ENCODE measurements around the gene PCNT. TPM values are rescaled to one million over a fixed set of nuclear protein-coding genes. Genes with fewer than 3 reads are reported as not detected.

PCNT gene
- total and polyA plus RNA-seq, 2 of the 4 experiments (the other 2 are of a cell fraction): 10.0 to 19.4 TPM

- CTCF ChIA-PET: no interaction called here
- Histone ChIP-seq H4K5ac (ENCODE audit: low read depth, low read length) (no peak overlapping the region), H3K18ac (ENCODE audit: low read depth, low read length) (no peak overlapping the region), H3K4me3 (ENCODE audit: insufficient read depth, low read depth, low read length) (no peak overlapping the region), H4K91ac (ENCODE audit: insufficient read depth, low read depth, low read length) (no peak overlapping the region), H3K56ac (ENCODE audit: extremely low read depth, insufficient read depth, low read length) (no peak overlapping the region), H2BK15ac (ENCODE audit: low read depth, low read length) (no peak overlapping the region), H2BK20ac (ENCODE audit: low read depth, low read length) (no peak overlapping the region), H3K4ac (ENCODE audit: low read depth, low read length) (no peak overlapping the region), H3K4me1 (ENCODE audit: control insufficient read depth, insufficient read depth, low read length) (no peaks in the 10 kb centered on the region), H2BK5ac (ENCODE audit: low read depth, low read length, poor library complexity, severe bottlenecking) (no peak overlapping the region), H2AFZ (replicated peaks; ENCODE audit: low read length, poor library complexity) (no peak overlapping the region), H3K9me3 (ENCODE audit: control insufficient read depth, insufficient read depth, low read length) (no peaks in the 10 kb centered on the region), H3K23ac (ENCODE audit: low read depth, low read length) (no peak overlapping the region), H4K20me1 (ENCODE audit: insufficient read depth, low read length) (no peaks in the 10 kb centered on the region; the same call in 1 of the 2 replicates), H3K9ac (ENCODE audit: low read depth, low read length) (no peak overlapping the region), H3K9me1 (ENCODE audit: insufficient read depth, low read length) (no peaks in the 10 kb centered on the region), H2AK5ac (ENCODE audit: low read depth, low read length) (no peak overlapping the region), H3K36me3 (ENCODE audit: control insufficient read depth, insufficient read depth, low read length) (peaks cover 80% of the 10 kb centered on the region), H2BK120ac (ENCODE audit: low read depth, low read length) (no peak overlapping the region), H3K79me1 (ENCODE audit: low read depth in 1 of 2, low read length in 2 of 2) (peaks cover 3 to 11% of the 10 kb centered on the region in 2 experiments; a peak in 3 of 4 replicates), H4K8ac (ENCODE audit: low read depth in 2 of 2, low read length in 2 of 2) (no peak overlapping the region), H2AK9ac (replicated peaks; ENCODE audit: low read depth, low read length, poor library complexity) (no peak overlapping the region), H3K27me3 (ENCODE audit: control insufficient read depth, insufficient read depth, low read length) (no peaks in the 10 kb centered on the region), H3K27ac (ENCODE audit: insufficient read depth, low read length) (no peak overlapping the region), H3K4me2 (ENCODE audit: low read depth, low read length) (no peak overlapping the region), H3K14ac (replicated peaks; ENCODE audit: low read depth, low read length) (no peak overlapping the region)
- no peak for ATAC-seq (ENCODE audit: low read depth)
- WGBS, 2 experiments (ENCODE audit: extremely low coverage in 2 of 2, insufficient read length in 1 of 2): 95% methylated on average over 7 of the region's 11 CpGs; no CpG with 5 or more reads in 1 of the 2 experiments
- TF ChIP-seq ELK1 (IDR thresholded peaks at IDR 0.05; ENCODE audit: borderline replicate concordance, low read depth, low read length): no peak
- TF ChIP-seq CTCF (conservative IDR thresholded peaks at IDR 0.05; ENCODE audit: low read depth, low read length): no peak
- no peak for TF ChIP-seq NFE2L2 (IDR thresholded peaks at IDR 0.05; ENCODE audit: low read depth, low read length)
- no peak for TF ChIP-seq BHLHE40 (IDR thresholded peaks at IDR 0.05; ENCODE audit: low read depth, low read length)
- TF ChIP-seq FOS (IDR thresholded peaks at IDR 0.05; ENCODE audit: low read depth, low read length): no peak
- no peak for TF ChIP-seq RAD21 (IDR thresholded peaks at IDR 0.05; ENCODE audit: low read length)
- TF ChIP-seq USF2 (IDR thresholded peaks at IDR 0.05; ENCODE audit: low read depth, low read length): no peak
- TF ChIP-seq MXI1 (IDR thresholded peaks at IDR 0.05; ENCODE audit: borderline replicate concordance, low read depth, low read length): no peak
- TF ChIP-seq MAZ (IDR thresholded peaks at IDR 0.05; ENCODE audit: borderline replicate concordance, low read depth, low read length): no peak
- TF ChIP-seq RFX5 (IDR thresholded peaks at IDR 0.05; ENCODE audit: low read depth, low read length): no peak
- TF ChIP-seq CEBPB (IDR thresholded peaks at IDR 0.05; ENCODE audit: low read depth, low read length): no peak
- TF ChIP-seq RCOR1 (IDR thresholded peaks at IDR 0.05; ENCODE audit: insufficient replicate concordance, low read length): no peak
- no peak for TF ChIP-seq SMC3 (IDR thresholded peaks at IDR 0.05; ENCODE audit: low read depth, low read length)
- no peak for TF ChIP-seq MAFK (IDR thresholded peaks at IDR 0.05; ENCODE audit: low read depth, low read length)
- no peak for TF ChIP-seq POLR2A (IDR thresholded peaks at IDR 0.05; ENCODE audit: low read depth, low read length)
- TF ChIP-seq CHD1 (IDR thresholded peaks at IDR 0.05; ENCODE audit: low read depth, low read length): no peak
- in situ Hi-C loops (cut with MboI; ENCODE audit: low sequenced_read_pairs) (no loop called here), dilution Hi-C loops (cut with HindIII; ENCODE audit: low sequenced_read_pairs, unreplicated experiment) (no loop called here), intact Hi-C loops (cut with micrococcal nuclease) (no loop called here)
- POLR2A ChIA-PET (ENCODE audit: unreplicated experiment): no interaction called here
- no peak for DNase-seq
- BruUV-seq (replicated peaks): no TSS peak
These were observed 27.7 kb downstream of the PCNT start for GRCh38 chr21:46351476-46352163.
